B cell (primary cell): ENCODE results near the gene SPPL2A. TPM values are rescaled to one million over a fixed set of nuclear protein-coding genes. Genes with fewer than 3 reads are reported as not detected.
"Not testable (repeated sequence)": the region's sequence is repeated elsewhere in the genome, so short reads cannot be mapped to it uniquely, and the experiment has no call there.

ENCODE experiments used
- ATAC-seq: fragments of 200-7000 bp; cut with Tn5 transposase; one replicate; pipeline ENCODE4 v1.10.0; 2021; ENCODE audit warnings: low read depth, mild to moderate bottlenecking, moderate number of reproducible peaks, moderate library complexity
- CTCF ChIA-PET: fragments of 350-600 bp; sonication (Branson Sonifier 250); formaldehyde crosslinking; loops from one replicate; lab custom pipeline; 2021; ENCODE audit warnings: antibody characterized with exemption, inconsistent platforms; lab: Charles Lee
- POLR2A ChIA-PET: fragments of 350-600 bp; sonication (Branson Sonifier 250); formaldehyde crosslinking; loops from one replicate; lab custom pipeline; 2021; ENCODE audit warnings: antibody characterized with exemption; lab: Charles Lee
- DNase-seq: peaks from one replicate; pipeline ENCODE4 v3.0.0; 2013
- H2AFZ ChIP-seq: 2 replicates; pipeline ENCODE4 v1.6.1; 2012; ENCODE audit warnings: mild to moderate bottlenecking, low read depth, low read length; ENCODE audit not compliant: insufficient read depth, poor library complexity, severe bottlenecking
- H3K27ac ChIP-seq, 2 donors: 1 replicate in 1 of 2; 2 replicates in 1 of 2; pipeline ENCODE4 v1.5.1; 2012 to 2013; ENCODE audit warnings: low read length in 2 of 2, mild to moderate bottlenecking in 2 of 2, moderate library complexity in 1 of 2
- H3K27me3 ChIP-seq, 4 experiments: fragments of 200-600 bp in 1 of 4; sonication (generic) in 1 of 4; replicated peaks in 1 of 4; 1 replicate in 2 of 4; 2 replicates in 2 of 4; pipeline versions ENCODE4 v1.6.1 to v1.7.0; 2013 to 2016; ENCODE audit warnings: low read length in 3 of 4, mild to moderate bottlenecking in 2 of 4, mixed read lengths in 1 of 4, moderate library complexity in 1 of 4; ENCODE audit not compliant: insufficient read depth in 4 of 4, control insufficient read depth in 3 of 4; ENCODE audit errors: control extremely low read depth in 1 of 4
- H3K36me3 ChIP-seq, 2 experiments: replicated peaks in 1 of 2; 1 replicate in 1 of 2; 2 replicates in 1 of 2; pipeline versions ENCODE4 v1.6.1 to v1.7.1; 2013; ENCODE audit warnings: low read length in 1 of 2; ENCODE audit not compliant: insufficient read depth in 2 of 2, control insufficient read depth in 1 of 2; ENCODE audit errors: control extremely low read depth in 1 of 2, extremely low read depth in 1 of 2
- H3K4me1 ChIP-seq, 2 donors: fragments of 200-600 bp in 1 of 2; sonication (generic) in 1 of 2; 1 replicate in 1 of 2; 2 replicates in 1 of 2; pipeline versions ENCODE4 v1.5.1 to v1.6.1; 2013 to 2017; ENCODE audit warnings: low read length in 2 of 2; ENCODE audit not compliant: control insufficient read depth in 2 of 2, insufficient read depth in 2 of 2
- H3K4me2 ChIP-seq: replicated peaks from 2 replicates; pipeline ENCODE3; 2012; ENCODE audit warnings: mild to moderate bottlenecking, low read depth, low read length; ENCODE audit not compliant: poor library complexity, severe bottlenecking
- H3K4me3 ChIP-seq, 5 experiments: fragments of 200-600 bp in 1 of 5; sonication (generic) in 1 of 5; 1 replicate in 3 of 5; 2 replicates in 2 of 5; pipeline versions ENCODE4 v1.5.1 to v1.7.0; 2011 to 2016; ENCODE audit warnings: low read length in 4 of 5, mild to moderate bottlenecking in 4 of 5, low read depth in 2 of 5, control low read depth in 1 of 5, moderate library complexity in 1 of 5; ENCODE audit not compliant: insufficient read depth in 1 of 5; ENCODE audit errors: control extremely low read depth in 1 of 5, extremely low read depth in 1 of 5
- H3K79me2 ChIP-seq: fragments of 200-600 bp; sonication (generic); one replicate; pipeline ENCODE4 v1.6.0; 2016; ENCODE audit warnings: low read length; ENCODE audit not compliant: control insufficient read depth, insufficient read depth
- H3K9ac ChIP-seq: fragments of 200-600 bp; sonication (generic); 2 replicates; pipeline ENCODE4 v1.6.1; 2017; ENCODE audit warnings: mild to moderate bottlenecking, low read length, moderate library complexity
- H3K9me3 ChIP-seq, 3 donors: one replicate each; pipeline versions ENCODE4 v1.6.1 to v1.7.1; 2013; ENCODE audit warnings: low read length in 2 of 3; ENCODE audit not compliant: control insufficient read depth in 2 of 3, insufficient read depth in 1 of 3; ENCODE audit errors: control extremely low read depth in 1 of 3
- H4K20me1 ChIP-seq: 2 replicates; pipeline ENCODE4 v1.6.0; 2012; ENCODE audit warnings: mild to moderate bottlenecking, low read length; ENCODE audit not compliant: insufficient read depth, control insufficient read depth, poor library complexity, severe bottlenecking
- H3K27ac Mint-ChIP-seq: one replicate; pipeline ENCODE4 v1.8.0; 2021; ENCODE audit warnings: mixed read lengths
- H3K27me3 Mint-ChIP-seq: one replicate; pipeline ENCODE4 v1.8.0; 2021; ENCODE audit warnings: mixed read lengths
- H3K4me1 Mint-ChIP-seq: one replicate; pipeline ENCODE4 v1.8.0; 2021; ENCODE audit warnings: mixed read lengths
- H3K4me3 Mint-ChIP-seq: one replicate; pipeline ENCODE4 v1.8.0; 2021; ENCODE audit warnings: mixed read lengths
- H3K9me3 Mint-ChIP-seq: one replicate; pipeline ENCODE4 v1.8.0; 2022; ENCODE audit warnings: mixed read lengths; ENCODE audit not compliant: insufficient read depth
- CTCF ChIP-seq: fragments of 200-600 bp; IDR thresholded peaks from one replicate; pipeline ENCODE4 v1.8.0; 2022; ENCODE audit warnings: antibody characterized with exemption, mild to moderate bottlenecking
- EZH2 ChIP-seq: IDR thresholded peaks from 2 replicates; pipeline ENCODE4 v1.6.1; 2012; ENCODE audit warnings: borderline replicate concordance, low read depth, mild to moderate bottlenecking, moderate library complexity, low read length; ENCODE audit not compliant: insufficient read depth, poor library complexity, severe bottlenecking
- WGBS: methylation state at CpG from one replicate; pipeline ENCODE4 v1.1.5; 2013; ENCODE audit warnings: missing lambda C conversion rate; ENCODE audit not compliant: insufficient coverage; 5-methylcytosine and 5-hydroxymethylcytosine counted together
- intact Hi-C: fragments of 100-400 bp; cut with micrococcal nuclease; formaldehyde crosslinking; loops from one replicate; pipeline ENCODE4 v1.10.0; 2022
- polyA plus RNA-seq: library from polyadenylated mRNA; depleted of rRNA; stranded (reverse); fragments of >200 nt; gene quantifications from 2 replicates; pipeline ENCODE4 v1.2.3, GENCODE V29; 2012
- total RNA-seq, 2 donors: library from RNA; stranded (reverse); fragments of 120-200 nt in 1 of 2; gene quantifications; 1 replicate in 1 of 2; 2 replicates in 1 of 2; pipeline versions ENCODE4 v1.2.3 to v1.2.4, GENCODE V29; 2013 to 2022

SPPL2A gene
- total and polyA plus RNA-seq, 2 donors (not counting 1 experiment from before 2014, with no cell fraction given): 34.6 to 78.3 TPM

GRCh38 chr15:50697109-50697797 lies 68.3 kb downstream of the SPPL2A start:
- no peaks in the 10 kb centered on the region for H4K20me1 ChIP-seq
- no peaks in the 10 kb centered on the region for H3K27me3 ChIP-seq
- intact Hi-C loops: no loop called here
- H3K9ac ChIP-seq: no peak overlapping the region
- H3K36me3 ChIP-seq: no peaks in the 10 kb centered on the region
- peaks cover 0 to 5% (median 0%) of the 10 kb centered on the region in 3 donors for H3K9me3 ChIP-seq
- Mint-ChIP-seq H3K27me3 (no peaks in the 10 kb centered on the region), H3K4me1 (no peaks in the 10 kb centered on the region), H3K4me3 (no peak overlapping the region), H3K27ac (no peak overlapping the region), H3K9me3 (no peaks in the 10 kb centered on the region)
- WGBS: 100% methylated on average over 2 of the region's 4 CpGs
- H3K4me2 ChIP-seq: no peak overlapping the region
- no peaks in the 10 kb centered on the region for H3K79me2 ChIP-seq
- ATAC-seq (no peak), DNase-seq (no peak)
- ChIA-PET CTCF (interaction anchor here (1.6 kb wide), 1 partner anchor 210 kb away, joined by 3 read pairs; no protein-coding TSS in a partner anchor), POLR2A (no interaction called here)
- H2AFZ ChIP-seq: no peak overlapping the region
- no peak for TF ChIP-seq CTCF
- TF ChIP-seq EZH2: no peak
- no peak overlapping the region for H3K4me3 ChIP-seq
- no peaks in the 10 kb centered on the region for H3K4me1 ChIP-seq
- no peak overlapping the region for H3K27ac ChIP-seq

- H3K9me3 ChIP-seq, DNase-seq, H2AFZ ChIP-seq, ATAC-seq, H3K9ac ChIP-seq, H4K20me1 ChIP-seq, H3K27ac Mint-ChIP-seq, H3K4me3 ChIP-seq, H3K4me1 Mint-ChIP-seq, intact Hi-C loops, H3K27me3 Mint-ChIP-seq, H3K9me3 Mint-ChIP-seq, H3K27ac ChIP-seq, H3K4me3 Mint-ChIP-seq, CTCF ChIA-PET, H3K36me3 ChIP-seq, POLR2A ChIA-PET, H3K27me3 ChIP-seq, H3K4me2 ChIP-seq, H3K79me2 ChIP-seq, H3K4me1 ChIP-seq: not testable (repeated sequence)
- 95% methylated on average over 4 of the region's 9 CpGs for WGBS
These were observed 70.8 kb downstream of the SPPL2A start for GRCh38 chr15:50694634-50695165.
